Mammary epithelial cell (primary cell): ENCODE measurements around the gene TBC1D16.

ENCODE experiments used
- CTCF ChIP-seq, 2 donors: IDR thresholded peaks in 1 of 2; conservative IDR thresholded peaks in 1 of 2; 2 replicates each; pipeline ENCODE4 v1.5.1; 2011 to 2012; ENCODE audit warnings: inconsistent platforms in 2 of 2, low read length in 2 of 2, mild to moderate bottlenecking in 2 of 2, control low read depth in 1 of 2, low read depth in 1 of 2; ENCODE audit not compliant: insufficient read depth in 1 of 2; ENCODE audit errors: extremely low read depth in 1 of 2
- EZH2 ChIP-seq: IDR thresholded peaks from 2 replicates; pipeline ENCODE4 v1.6.1; 2012; ENCODE audit warnings: low read length, inconsistent platforms, borderline replicate concordance

DNA sequence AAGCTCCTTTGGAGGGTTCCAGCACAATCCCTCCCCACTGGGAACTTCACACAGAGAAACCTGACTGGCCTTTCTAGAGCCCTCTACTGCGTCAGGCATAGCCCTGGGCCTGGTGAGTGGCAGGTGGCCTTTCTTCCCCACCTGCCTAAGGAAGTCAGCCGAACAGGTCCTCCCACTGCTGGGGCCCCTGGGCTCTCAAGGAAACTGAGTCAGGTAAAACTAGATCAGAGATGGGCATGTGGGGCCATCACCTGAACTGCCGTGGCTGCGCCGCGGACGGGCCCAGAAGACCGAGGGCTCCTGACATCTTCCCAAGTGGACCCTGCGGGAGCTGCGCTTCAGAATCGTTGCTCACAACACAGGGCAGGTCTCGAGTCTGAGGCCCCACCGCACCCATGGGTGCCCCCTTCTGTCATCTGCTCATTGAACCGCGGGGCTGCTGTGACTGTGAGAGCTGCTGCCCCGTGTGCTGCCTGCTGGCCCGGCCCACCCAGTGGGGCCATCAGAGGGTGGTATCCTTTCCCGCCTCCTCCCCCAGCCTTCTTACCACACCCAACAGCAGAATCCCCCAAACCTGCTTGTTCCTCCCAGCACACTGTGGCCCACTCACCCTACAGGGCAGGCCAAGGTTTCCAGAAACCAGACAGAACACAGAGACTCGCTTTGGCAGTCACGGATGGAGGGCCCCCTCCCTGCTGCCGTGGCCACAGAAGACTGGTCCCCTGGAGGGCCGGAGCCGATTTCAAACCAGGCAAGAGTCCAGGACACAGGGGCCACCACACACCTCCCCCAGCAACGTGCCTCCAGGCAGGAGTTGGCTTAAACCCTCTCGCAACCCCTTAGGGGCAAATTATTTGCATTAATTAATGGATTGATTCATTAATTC, 81.1 kb downstream of the TBC1D16 start:
- TF ChIP-seq CTCF (conservative IDR thresholded peaks at IDR 0.05 in 1 of 2, IDR thresholded peaks at IDR 0.05 in 1 of 2; ENCODE audit: extremely low read depth in 1 of 2, insufficient read depth in 1 of 2, low read depth in 1 of 2, low read length in 2 of 2) (no peak), EZH2 (no peak)
